ENCODE results near the gene NGEF. TPM values are rescaled to one million over a fixed set of nuclear protein-coding genes. Genes with fewer than 3 reads are reported as not detected.

NGEF gene
- total RNA-seq, 1 donor from 2014 or later: 2.6 TPM

DNA sequence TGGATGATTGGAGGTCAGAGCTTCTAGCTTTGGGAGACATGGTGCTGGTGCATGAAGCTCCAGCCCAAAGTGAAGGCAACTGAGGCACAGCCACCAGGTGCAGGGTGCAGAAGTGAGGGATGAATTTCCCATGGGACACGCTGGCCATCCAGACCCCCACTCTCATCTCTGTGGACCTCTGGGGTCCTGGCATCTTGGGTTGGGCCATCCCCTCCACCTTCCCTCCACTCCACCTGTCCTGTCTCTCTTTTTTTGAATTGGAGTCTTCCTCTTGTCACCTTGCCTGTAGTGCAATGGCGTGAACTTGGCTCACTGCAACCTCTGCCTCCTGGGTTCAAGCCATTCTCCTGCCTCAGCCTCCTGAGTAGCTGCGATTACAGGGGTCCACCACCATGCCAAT, 3.4 kb downstream of the NGEF start:
- Histone ChIP-seq H3K4me1 (ENCODE audit: control insufficient read depth in 3 of 3, insufficient read depth in 3 of 3, low read length in 3 of 3) (no peaks in the 10 kb centered on the region), H3K27me3 (ENCODE audit: control insufficient read depth in 3 of 3, insufficient read depth in 3 of 3, low read length in 3 of 3) (peaks cover 0 to 4% (median 0%) of the 10 kb centered on the region in 3 donors), H3K27ac (ENCODE audit: low read depth, low read length) (no peak overlapping the region), H3K9me3 (ENCODE audit: control insufficient read depth in 3 of 3, low read length in 3 of 3) (no peaks in the 10 kb centered on the region), H3K4me3 (ENCODE audit: low read length in 3 of 3) (no peak overlapping the region), H3K9ac (ENCODE audit: low read depth in 1 of 3, low read length in 3 of 3) (no peak overlapping the region), H3K36me3 (ENCODE audit: control insufficient read depth in 3 of 3, insufficient read depth in 3 of 3, low read length in 3 of 3) (no peaks in the 10 kb centered on the region)

DNA sequence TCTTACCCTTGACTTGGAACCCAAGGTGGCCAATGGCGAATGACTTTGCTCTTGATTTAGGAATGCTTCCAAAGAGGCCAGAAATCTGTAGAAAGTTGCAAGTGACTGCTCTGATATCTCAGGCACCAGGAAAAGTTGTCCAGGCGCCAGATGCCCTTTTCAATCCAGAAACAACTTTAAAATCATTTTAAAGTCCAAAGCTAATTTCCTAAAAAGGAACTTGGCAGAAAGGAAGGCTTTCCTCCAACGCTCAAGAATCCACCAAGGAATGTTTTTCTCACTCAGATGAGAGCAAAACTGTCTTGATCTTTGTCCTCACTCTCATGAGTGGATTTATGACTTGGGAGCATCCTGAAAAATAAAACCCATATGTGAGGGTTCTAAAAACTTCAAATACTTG, 5.3 kb downstream of the NGEF start:
- no peaks in the 10 kb centered on the region for H3K4me1 ChIP-seq (ENCODE audit: control insufficient read depth in 3 of 3, insufficient read depth in 3 of 3, low read length in 3 of 3)

DNA sequence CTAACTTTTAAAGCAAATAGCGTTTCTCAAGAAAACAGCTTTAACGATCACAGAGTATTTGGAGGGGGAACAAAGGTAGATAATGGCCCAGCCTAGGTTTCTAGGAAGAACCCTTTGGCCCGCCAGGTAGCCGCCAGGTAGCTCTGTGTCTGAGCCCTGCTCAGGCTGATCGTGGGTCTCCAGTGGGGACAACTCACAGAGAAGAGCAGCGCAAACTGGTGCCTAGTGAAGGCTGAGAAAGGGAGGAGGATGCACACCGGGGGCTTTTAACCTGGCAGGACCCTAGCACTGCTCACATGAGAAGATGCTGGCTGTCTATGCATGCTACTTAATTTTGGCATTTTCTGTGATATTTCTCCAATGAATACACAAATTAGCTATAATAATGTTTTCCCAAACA, 5.8 kb downstream of the NGEF start:
- Histone ChIP-seq H3K36me3 (ENCODE audit: control insufficient read depth in 3 of 3, insufficient read depth in 3 of 3, low read length in 3 of 3) (no peaks in the 10 kb centered on the region), H3K9ac (ENCODE audit: low read depth in 1 of 3, low read length in 3 of 3) (no peak overlapping the region), H3K27me3 (ENCODE audit: control insufficient read depth in 3 of 3, insufficient read depth in 3 of 3, low read length in 3 of 3) (peaks cover 0 to 4% (median 0%) of the 10 kb centered on the region in 3 donors), H3K4me1 (ENCODE audit: control insufficient read depth in 3 of 3, insufficient read depth in 3 of 3, low read length in 3 of 3) (no peaks in the 10 kb centered on the region), H3K4me3 (ENCODE audit: low read length in 3 of 3) (no peak overlapping the region), H3K27ac (ENCODE audit: low read depth, low read length) (no peak overlapping the region), H3K9me3 (ENCODE audit: control insufficient read depth in 3 of 3, low read length in 3 of 3) (no peaks in the 10 kb centered on the region)

More for the DNA sequence above, 5.3 kb downstream of the NGEF start:
- Histone ChIP-seq H3K4me3 (ENCODE audit: low read length in 3 of 3) (no peak overlapping the region), H3K27ac (ENCODE audit: low read depth, low read length) (no peak overlapping the region), H3K9me3 (ENCODE audit: control insufficient read depth in 3 of 3, low read length in 3 of 3) (no peaks in the 10 kb centered on the region), H3K27me3 (ENCODE audit: control insufficient read depth in 3 of 3, insufficient read depth in 3 of 3, low read length in 3 of 3) (peaks cover 0 to 4% (median 0%) of the 10 kb centered on the region in 3 donors), H3K9ac (ENCODE audit: low read depth in 1 of 3, low read length in 3 of 3) (no peak overlapping the region), H3K36me3 (ENCODE audit: control insufficient read depth in 3 of 3, insufficient read depth in 3 of 3, low read length in 3 of 3) (no peaks in the 10 kb centered on the region)

- Histone ChIP-seq H3K27me3 (ENCODE audit: control insufficient read depth in 3 of 3, insufficient read depth in 3 of 3, low read length in 3 of 3) (peaks cover 0 to 4% (median 0%) of the 10 kb centered on the region in 3 donors), H3K36me3 (ENCODE audit: control insufficient read depth in 3 of 3, insufficient read depth in 3 of 3, low read length in 3 of 3) (no peaks in the 10 kb centered on the region), H3K4me1 (ENCODE audit: control insufficient read depth in 3 of 3, insufficient read depth in 3 of 3, low read length in 3 of 3) (no peaks in the 10 kb centered on the region), H3K9me3 (ENCODE audit: control insufficient read depth in 3 of 3, low read length in 3 of 3) (no peaks in the 10 kb centered on the region), H3K27ac (ENCODE audit: low read depth, low read length) (no peak overlapping the region), H3K9ac (ENCODE audit: low read depth in 1 of 3, low read length in 3 of 3) (no peak overlapping the region), H3K4me3 (ENCODE audit: low read length in 3 of 3) (no peak overlapping the region)
Measured at GRCh38 chr2:233006648-233007047, 6.4 kb downstream of the NGEF start.

GRCh38 chr2:233005096-233005495, 8.0 kb downstream of the NGEF start:
- no peaks in the 10 kb centered on the region for H3K36me3 ChIP-seq (ENCODE audit: control insufficient read depth in 3 of 3, insufficient read depth in 3 of 3, low read length in 3 of 3)
- no peaks in the 10 kb centered on the region for H3K9me3 ChIP-seq (ENCODE audit: control insufficient read depth in 3 of 3, low read length in 3 of 3)
- H3K4me3 ChIP-seq (ENCODE audit: low read length in 3 of 3): no peak overlapping the region
- no peak overlapping the region for H3K27ac ChIP-seq (ENCODE audit: low read depth, low read length)
- H3K9ac ChIP-seq (ENCODE audit: low read depth in 1 of 3, low read length in 3 of 3): no peak overlapping the region
- H3K4me1 ChIP-seq (ENCODE audit: control insufficient read depth in 3 of 3, insufficient read depth in 3 of 3, low read length in 3 of 3): no peaks in the 10 kb centered on the region
- peaks cover 0 to 4% (median 0%) of the 10 kb centered on the region in 3 donors for H3K27me3 ChIP-seq (ENCODE audit: control insufficient read depth in 3 of 3, insufficient read depth in 3 of 3, low read length in 3 of 3)

DNA sequence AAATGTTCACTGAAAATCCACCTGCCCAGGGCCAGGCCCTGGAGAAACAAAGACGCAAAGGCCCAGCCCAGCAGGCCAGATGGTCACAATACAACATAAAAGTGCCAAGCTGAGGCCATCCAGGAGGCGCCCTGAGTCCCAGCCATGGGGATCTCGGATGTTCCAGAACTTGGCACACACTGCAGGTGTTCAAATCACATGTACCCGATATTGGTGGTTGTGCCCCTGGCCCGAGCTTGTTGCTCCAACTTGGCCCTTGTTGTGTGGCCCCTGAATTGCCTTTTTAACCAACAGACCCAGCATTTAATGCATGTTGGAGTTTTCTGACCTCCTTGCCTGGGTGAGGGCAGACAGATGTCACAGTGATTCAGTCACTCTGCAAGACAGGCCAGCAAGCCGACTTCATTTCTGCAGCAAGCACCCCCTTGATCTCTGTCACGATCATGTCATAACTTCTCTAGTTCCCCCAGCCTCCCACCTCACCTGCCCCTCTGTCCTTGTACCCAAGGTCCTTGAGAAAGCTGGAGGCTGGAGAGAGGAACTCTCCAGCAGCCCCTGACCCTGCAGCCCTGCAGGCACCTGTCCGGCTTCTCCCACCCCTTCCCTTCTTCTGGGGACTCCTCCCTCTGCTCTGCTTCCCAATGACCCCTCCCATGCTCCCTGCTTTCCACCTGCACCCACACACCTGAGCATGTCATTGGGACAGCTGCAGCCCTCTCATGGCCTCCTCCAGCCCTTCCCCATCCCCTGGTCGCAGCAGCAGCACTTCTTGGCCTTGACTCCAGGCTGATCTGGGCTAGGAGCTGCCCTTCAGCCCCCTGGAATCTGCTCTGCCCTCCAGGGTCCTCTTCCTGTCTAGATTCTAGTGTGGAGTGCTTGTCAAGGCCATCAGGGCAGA, 9.1 kb downstream of the NGEF start:
- Histone ChIP-seq H3K4me1 (ENCODE audit: control insufficient read depth in 3 of 3, insufficient read depth in 3 of 3, low read length in 3 of 3) (peaks cover 0 to 6% (median 0%) of the 10 kb centered on the region in 3 donors), H3K27me3 (ENCODE audit: control insufficient read depth in 3 of 3, insufficient read depth in 3 of 3, low read length in 3 of 3) (peaks cover 0 to 4% (median 0%) of the 10 kb centered on the region in 3 donors), H3K27ac (ENCODE audit: low read depth, low read length) (no peak overlapping the region), H3K4me3 (ENCODE audit: low read length in 3 of 3) (no peak overlapping the region), H3K9me3 (ENCODE audit: control insufficient read depth in 3 of 3, low read length in 3 of 3) (no peaks in the 10 kb centered on the region), H3K9ac (ENCODE audit: low read depth in 1 of 3, low read length in 3 of 3) (no peak overlapping the region), H3K36me3 (ENCODE audit: control insufficient read depth in 3 of 3, insufficient read depth in 3 of 3, low read length in 3 of 3) (no peaks in the 10 kb centered on the region)

GRCh38 chr2:233002829-233003657, 10.0 kb downstream of the NGEF start:
- Histone ChIP-seq H3K4me1 (ENCODE audit: control insufficient read depth in 3 of 3, insufficient read depth in 3 of 3, low read length in 3 of 3) (peaks cover 0 to 8% (median 0%) of the 10 kb centered on the region in 3 donors), H3K9me3 (ENCODE audit: control insufficient read depth in 3 of 3, low read length in 3 of 3) (no peaks in the 10 kb centered on the region), H3K27me3 (ENCODE audit: control insufficient read depth in 3 of 3, insufficient read depth in 3 of 3, low read length in 3 of 3) (peaks cover 0 to 4% (median 0%) of the 10 kb centered on the region in 3 donors), H3K4me3 (ENCODE audit: low read length in 3 of 3) (no peak overlapping the region), H3K36me3 (ENCODE audit: control insufficient read depth in 3 of 3, insufficient read depth in 3 of 3, low read length in 3 of 3) (no peaks in the 10 kb centered on the region), H3K9ac (ENCODE audit: low read depth in 1 of 3, low read length in 3 of 3) (no peak overlapping the region), H3K27ac (ENCODE audit: low read depth, low read length) (no peak overlapping the region)

- H3K9ac ChIP-seq (ENCODE audit: low read depth in 1 of 3, low read length in 3 of 3): no peak overlapping the region
- H3K4me3 ChIP-seq (ENCODE audit: low read length in 3 of 3): no peak overlapping the region
- peaks cover 0 to 4% (median 0%) of the 10 kb centered on the region in 3 donors for H3K27me3 ChIP-seq (ENCODE audit: control insufficient read depth in 3 of 3, insufficient read depth in 3 of 3, low read length in 3 of 3)
- no peaks in the 10 kb centered on the region for H3K36me3 ChIP-seq (ENCODE audit: control insufficient read depth in 3 of 3, insufficient read depth in 3 of 3, low read length in 3 of 3)
- H3K9me3 ChIP-seq (ENCODE audit: control insufficient read depth in 3 of 3, low read length in 3 of 3): no peaks in the 10 kb centered on the region
- peaks cover 0 to 8% (median 0%) of the 10 kb centered on the region in 3 donors for H3K4me1 ChIP-seq (ENCODE audit: control insufficient read depth in 3 of 3, insufficient read depth in 3 of 3, low read length in 3 of 3)
- H3K27ac ChIP-seq (ENCODE audit: low read depth, low read length): no peak overlapping the region
Measured at GRCh38 chr2:233000886-233001750, 11.9 kb downstream of the NGEF start.

DNA sequence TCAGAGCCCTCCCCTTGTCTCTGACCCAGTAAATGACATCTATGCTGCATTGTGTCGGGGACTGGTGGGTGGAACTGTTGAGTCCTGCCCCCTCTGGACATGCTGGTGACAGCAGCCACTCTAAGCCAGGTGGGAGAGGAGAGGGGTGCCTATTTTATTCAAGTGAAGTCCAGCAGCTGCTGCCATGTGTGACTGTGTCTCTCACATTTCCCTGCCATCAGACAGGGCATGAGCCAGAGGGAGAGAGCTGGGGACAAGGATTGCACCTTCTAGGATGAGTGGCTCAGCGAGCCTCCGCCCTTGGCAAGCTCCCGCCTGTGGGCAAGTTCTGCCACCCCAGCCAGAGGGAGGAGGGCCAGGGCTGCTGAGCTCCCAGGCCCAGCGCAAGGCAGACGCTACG, 13.7 kb downstream of the NGEF start:
- Histone ChIP-seq H3K36me3 (ENCODE audit: control insufficient read depth in 3 of 3, insufficient read depth in 3 of 3, low read length in 3 of 3) (no peaks in the 10 kb centered on the region), H3K27me3 (ENCODE audit: control insufficient read depth in 3 of 3, insufficient read depth in 3 of 3, low read length in 3 of 3) (no peaks in the 10 kb centered on the region), H3K9ac (ENCODE audit: low read depth in 1 of 3, low read length in 3 of 3) (peak overlapping the region in 1 of 3 donors; percentile 45), H3K9me3 (ENCODE audit: control insufficient read depth in 3 of 3, low read length in 3 of 3) (no peaks in the 10 kb centered on the region), H3K4me3 (ENCODE audit: low read length in 3 of 3) (no peak overlapping the region), H3K4me1 (ENCODE audit: control insufficient read depth in 3 of 3, insufficient read depth in 3 of 3, low read length in 3 of 3) (peaks cover 0 to 8% (median 0%) of the 10 kb centered on the region in 3 donors), H3K27ac (ENCODE audit: low read depth, low read length) (no peak overlapping the region)

Data from skeletal muscle tissue (tissue), 4 donors.